ENCODE measurements around the gene ITPR3.

- TF ChIP-seq, protein P1, sequence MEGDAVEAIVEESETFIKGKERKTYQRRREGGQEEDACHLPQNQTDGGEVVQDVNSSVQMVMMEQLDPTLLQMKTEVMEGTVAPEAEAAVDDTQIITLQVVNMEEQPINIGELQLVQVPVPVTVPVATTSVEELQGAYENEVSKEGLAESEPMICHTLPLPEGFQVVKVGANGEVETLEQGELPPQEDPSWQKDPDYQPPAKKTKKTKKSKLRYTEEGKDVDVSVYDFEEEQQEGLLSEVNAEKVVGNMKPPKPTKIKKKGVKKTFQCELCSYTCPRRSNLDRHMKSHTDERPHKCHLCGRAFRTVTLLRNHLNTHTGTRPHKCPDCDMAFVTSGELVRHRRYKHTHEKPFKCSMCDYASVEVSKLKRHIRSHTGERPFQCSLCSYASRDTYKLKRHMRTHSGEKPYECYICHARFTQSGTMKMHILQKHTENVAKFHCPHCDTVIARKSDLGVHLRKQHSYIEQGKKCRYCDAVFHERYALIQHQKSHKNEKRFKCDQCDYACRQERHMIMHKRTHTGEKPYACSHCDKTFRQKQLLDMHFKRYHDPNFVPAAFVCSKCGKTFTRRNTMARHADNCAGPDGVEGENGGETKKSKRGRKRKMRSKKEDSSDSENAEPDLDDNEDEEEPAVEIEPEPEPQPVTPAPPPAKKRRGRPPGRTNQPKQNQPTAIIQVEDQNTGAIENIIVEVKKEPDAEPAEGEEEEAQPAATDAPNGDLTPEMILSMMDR (conservative IDR thresholded peaks at IDR 0.05; ENCODE audit: low read length): no peak
- no peak for TF ChIP-seq EZH2phosphoT487 (IDR thresholded peaks at IDR 0.05; ENCODE audit: borderline replicate concordance)
These were observed 3.7 kb downstream of the ITPR3 start for GRCh38 chr6:33624856-33625255.
